OCI-LY7 (cell line): Measurements from ENCODE around the gene ADPRM. TPM values are rescaled to one million over a fixed set of nuclear protein-coding genes. Genes with fewer than 3 reads are reported as not detected.

Source experiments
- BruUV-seq: library from RNA; stranded (reverse); fragments of 400-500 nt; replicated peaks from 2 replicates; lab custom pipeline; 2021; lab: Mats Ljungman, UMichigan
- CTCF ChIA-PET: fragments of 300-600 bp; sonication (Branson Sonifier 250); formaldehyde crosslinking; loops from one replicate; lab custom pipeline; 2022; ENCODE audit warnings: antibody characterized with exemption; ENCODE audit not compliant: unreplicated experiment; lab: Charles Lee
- POLR2A ChIA-PET: fragments of 300-600 bp; sonication (Branson Sonifier 250); formaldehyde crosslinking; loops from one replicate; lab custom pipeline; 2022; ENCODE audit warnings: antibody characterized with exemption; lab: Charles Lee
- DNase-seq: peaks from one replicate; pipeline ENCODE4 v3.0.0-alpha.2; 2015; ENCODE audit warnings: low spot score
- H2AFZ ChIP-seq: fragments of 200-600 bp; sonication (generic), shearing (Covaris generic); 2 replicates; pipeline ENCODE4 v1.6.1; 2014; ENCODE audit warnings: mild to moderate bottlenecking, antibody characterized with exemption, low read length, moderate library complexity
- H3K27ac ChIP-seq: fragments of 200-600 bp; sonication (generic); 2 replicates; pipeline ENCODE4 v1.5.1; 2014; ENCODE audit warnings: mixed run types, low read depth, mild to moderate bottlenecking, moderate library complexity, low read length, inconsistent platforms; ENCODE audit not compliant: poor library complexity, severe bottlenecking
- H3K36me3 ChIP-seq: fragments of 200-600 bp; sonication (generic); 2 replicates; pipeline ENCODE4 v1.6.1; 2014; ENCODE audit warnings: mild to moderate bottlenecking, antibody characterized with exemption, low read length, moderate library complexity, mixed read lengths; ENCODE audit not compliant: insufficient read depth
- H3K4me1 ChIP-seq: fragments of 200-600 bp; sonication (generic); 2 replicates; pipeline ENCODE4 v1.5.1; 2014; ENCODE audit warnings: mild to moderate bottlenecking, low read length; ENCODE audit not compliant: insufficient read depth, poor library complexity, severe bottlenecking
- H3K4me2 ChIP-seq: fragments of 200-600 bp; sonication (generic); 2 replicates; pipeline ENCODE4 v1.6.1; 2014; ENCODE audit warnings: mild to moderate bottlenecking, low read length
- H3K4me3 ChIP-seq: fragments of 200-600 bp; sonication (generic); 2 replicates; pipeline ENCODE4 v1.5.1; 2014; ENCODE audit warnings: mild to moderate bottlenecking, low read depth, low read length; ENCODE audit not compliant: poor library complexity, severe bottlenecking
- H3K79me2 ChIP-seq: fragments of 200-600 bp; sonication (generic); 2 replicates; pipeline ENCODE4 v1.6.1; 2016; ENCODE audit warnings: low read depth, mild to moderate bottlenecking, low read length, moderate library complexity, mixed read lengths; ENCODE audit not compliant: insufficient read depth
- H3K9me2 ChIP-seq: fragments of 200-600 bp; sonication (generic); 2 replicates; pipeline ENCODE4 v1.6.1; 2016; ENCODE audit warnings: mild to moderate bottlenecking, low read length, mixed read lengths; ENCODE audit not compliant: insufficient read depth
- H3K9me3 ChIP-seq: fragments of 200-600 bp; sonication (generic); 2 replicates; pipeline ENCODE4 v1.6.1; 2014; ENCODE audit warnings: mild to moderate bottlenecking, mixed run types, low read length, mixed read lengths
- H4K20me1 ChIP-seq: fragments of 200-600 bp; sonication (generic); 2 replicates; pipeline ENCODE4 v1.6.1; 2014; ENCODE audit warnings: mild to moderate bottlenecking, antibody characterized with exemption, low read length, moderate library complexity, mixed read lengths; ENCODE audit not compliant: insufficient read depth
- CTCF ChIP-seq: fragments of 200-600 bp; sonication (generic); conservative IDR thresholded peaks from 2 replicates; pipeline ENCODE4 v1.5.1; 2014; ENCODE audit warnings: mild to moderate bottlenecking, antibody characterized with exemption, low read length, moderate library complexity, mixed read lengths
- EZH2phosphoT487 ChIP-seq: fragments of 200-600 bp; sonication (generic); IDR thresholded peaks from 2 replicates; pipeline ENCODE4 v1.6.1; 2018; ENCODE audit warnings: low read depth, borderline replicate concordance, mild to moderate bottlenecking, mixed run types, antibody characterized with exemption, low read length, moderate library complexity, mixed read lengths
- intact Hi-C: fragments of 100-400 bp; cut with micrococcal nuclease; formaldehyde crosslinking; loops from one replicate; pipeline ENCODE4 v1.10.0; 2022; ENCODE audit not compliant: unreplicated experiment
- total RNA-seq, 2 experiments: library from RNA; depleted of rRNA in 1 of 2; stranded (reverse); fragments of >200 nt in 1 of 2; shearing (Covaris generic) in 1 of 2; gene quantifications; 2 replicates each; pipeline ENCODE4 v1.2.3, GENCODE V29; 2014 to 2022

ADPRM gene
- total RNA-seq, 2 experiments from 2014 or later = 5.5 to 7.0 TPM

- TF ChIP-seq EZH2phosphoT487 (no peak), CTCF (no peak)
- Histone ChIP-seq H3K4me1 (no peaks in the 10 kb centered on the region), H4K20me1 (no peaks in the 10 kb centered on the region), H3K36me3 (no peaks in the 10 kb centered on the region), H2AFZ (no peak overlapping the region), H3K9me2 (no peaks in the 10 kb centered on the region), H3K4me2 (no peak overlapping the region), H3K4me3 (no peak overlapping the region), H3K9me3 (no peaks in the 10 kb centered on the region), H3K27ac (no peak overlapping the region), H3K79me2 (no peaks in the 10 kb centered on the region)
- intact Hi-C loops = no loop called here
- ChIA-PET CTCF (no interaction called here), POLR2A (no interaction called here)
- no TSS peak for BruUV-seq
- DNase-seq = no peak
Observed at GRCh38 chr17:10652984-10653659, 44.3 kb upstream of the ADPRM start.

- Histone ChIP-seq H3K79me2 (no peaks in the 10 kb centered on the region), H3K4me1 (no peaks in the 10 kb centered on the region)
- POLR2A ChIA-PET = no interaction called here
Observed at GRCh38 chr17:10653987-10654386, 43.4 kb upstream of the ADPRM start.

More at GRCh38 chr17:10653987-10654386, 43.4 kb upstream of the ADPRM start:
- H3K9me3 ChIP-seq = no peaks in the 10 kb centered on the region
- H3K4me3 ChIP-seq = no peak overlapping the region
- no peak for TF ChIP-seq CTCF
- TF ChIP-seq EZH2phosphoT487 = no peak
- no peaks in the 10 kb centered on the region for H3K9me2 ChIP-seq
- DNase-seq = no peak
- no peak overlapping the region for H2AFZ ChIP-seq
- no peaks in the 10 kb centered on the region for H4K20me1 ChIP-seq
- intact Hi-C loops = no loop called here
- H3K36me3 ChIP-seq = no peaks in the 10 kb centered on the region
- no peak overlapping the region for H3K27ac ChIP-seq
- BruUV-seq = no TSS peak
- CTCF ChIA-PET = no interaction called here
- no peak overlapping the region for H3K4me2 ChIP-seq
